HG02840 (cell line): ENCODE results near the gene PACS2.
A peak's percentile ranks its signal among the peaks of the same experiment; 100 is the strongest.
"Not testable (repeated sequence)": the region's sequence is repeated elsewhere in the genome, so short reads cannot be mapped to it uniquely, and the experiment has no call there.

Experiments
- ATAC-seq: cut with Tn5 transposase; IDR thresholded peaks from one replicate; pipeline ENCODE4 v1.9.1; 2021; ENCODE audit warnings: mild to moderate bottlenecking, moderate library complexity, moderate number of reproducible peaks; ENCODE audit not compliant: unreplicated experiment, low FRiP score

Gene PACS2

GRCh38 chr14:105287249-105288102 lies 27.1 kb upstream of the PACS2 start:
- no peak for ATAC-seq

GRCh38 chr14:105288936-105289335 lies 25.6 kb upstream of the PACS2 start:
- ATAC-seq = not testable (repeated sequence)

GRCh38 chr14:105290621-105291346 lies 23.8 kb upstream of the PACS2 start:
- ATAC-seq = no peak

- ATAC-seq = no peak
Measured at GRCh38 chr14:105292826-105293711, 21.5 kb upstream of the PACS2 start.

GRCh38 chr14:105294142-105294597 lies 20.4 kb upstream of the PACS2 start:
- ATAC-seq = no peak

GRCh38 chr14:105297311-105297710 lies 17.2 kb upstream of the PACS2 start:
- ATAC-seq = not testable (repeated sequence)

- ATAC-seq = peak; percentile 4
Measured at GRCh38 chr14:105299654-105300541, 14.7 kb upstream of the PACS2 start.

- ATAC-seq = peak; percentile 82
Measured at GRCh38 chr14:105300542-105301102, 13.9 kb upstream of the PACS2 start, which contains the start of gene BRF1. Gene BRF1 (minus strand): TSS chr14:105301001. CDS start chr14:105300629, 372 bp downstream.

- peak; percentile 60 for ATAC-seq
Measured at GRCh38 chr14:105301103-105301914, 13.2 kb upstream of the PACS2 start.

GRCh38 chr14:105301915-105302249 lies 12.7 kb upstream of the PACS2 start:
- not testable (repeated sequence) for ATAC-seq

GRCh38 chr14:105303949-105304348 lies 10.6 kb upstream of the PACS2 start:
- ATAC-seq = no peak

GRCh38 chr14:105304565-105304964 lies 10.0 kb upstream of the PACS2 start:
- no peak for ATAC-seq

- no peak for ATAC-seq
Measured at GRCh38 chr14:105305345-105305744, 9.2 kb upstream of the PACS2 start.

GRCh38 chr14:105305791-105306190 lies 8.8 kb upstream of the PACS2 start:
- ATAC-seq = no peak

GRCh38 chr14:105307052-105307727 lies 7.4 kb upstream of the PACS2 start:
- ATAC-seq = no peak

GRCh38 chr14:105309371-105309770 lies 5.2 kb upstream of the PACS2 start:
- ATAC-seq = no peak

GRCh38 chr14:105311838-105312237 lies 2.7 kb upstream of the PACS2 start:
- no peak for ATAC-seq

- ATAC-seq = no peak
Measured at GRCh38 chr14:105312973-105313372, 1.6 kb upstream of the PACS2 start.
